Omental fat pad (tissue), 4 donors: Measurements from ENCODE around the gene LY6G6C. TPM values are rescaled to one million over a fixed set of nuclear protein-coding genes. Genes with fewer than 3 reads are reported as not detected.
A peak's percentile ranks its signal among the peaks of the same experiment; 100 is the strongest.

Experiments used
- ATAC-seq: fragments of 150-250 bp; one replicate; pipeline ENCODE4 v1.9.1; 2016; ENCODE audit warnings: mild to moderate bottlenecking, moderate library complexity; ENCODE audit not compliant: low FRiP score
- DNase-seq: peaks from one replicate; pipeline ENCODE4 v3.0.0-alpha.2; 2019; ENCODE audit warnings: low spot score
- CTCF ChIP-seq, 3 donors: fragments of 450-650 bp; IDR thresholded peaks; one replicate each; pipeline ENCODE4 v1.5.1; 2016 to 2017; ENCODE audit warnings: antibody characterized with exemption in 3 of 3, mild to moderate bottlenecking in 3 of 3, moderate library complexity in 2 of 3
- total RNA-seq, 4 donors: library from RNA; depleted of rRNA; stranded (reverse); fragments of >200 nt; gene quantifications; one replicate each; pipeline ENCODE4 v1.1.0, GENCODE V29; 2016

The LY6G6C gene
- total RNA-seq, 4 donors from 2014 or later = 0.74 TPM; not detected in 3

GRCh38 chr6:31725502-31726350 is 4.2 kb upstream of the LY6G6C start:
- peak; percentile 47 for ATAC-seq
- DNase-seq = no peak
- no peak for TF ChIP-seq CTCF (IDR thresholded peaks at IDR 0.05)

- no peak for ATAC-seq
- DNase-seq = no peak
Observed at GRCh38 chr6:31723980-31724691, 2.6 kb upstream of the LY6G6C start.

GRCh38 chr6:31723245-31723979 is 1.9 kb upstream of the LY6G6C start, which contains the start of gene MPIG6B:
Gene MPIG6B (plus strand): TSS chr6:31723373. CDS start chr6:31723384, 11 bp downstream.
- ATAC-seq (no peak), DNase-seq (no peak)
- TF ChIP-seq CTCF (IDR thresholded peaks at IDR 0.05) = no peak

More at GRCh38 chr6:31723980-31724691, 2.6 kb upstream of the LY6G6C start:
- no peak for TF ChIP-seq CTCF (IDR thresholded peaks at IDR 0.05)

- ATAC-seq (no peak), DNase-seq (no peak)
- TF ChIP-seq CTCF (IDR thresholded peaks at IDR 0.05) = no peak
Observed at GRCh38 chr6:31722173-31722572, 627 bp upstream of the LY6G6C start.

GRCh38 chr6:31720196-31720770 is 1.3 kb downstream of the LY6G6C start:
- DNase-seq (no peak), ATAC-seq (no peak)
- no peak for TF ChIP-seq CTCF (IDR thresholded peaks at IDR 0.05)

- no peak for TF ChIP-seq CTCF (IDR thresholded peaks at IDR 0.05)
- no peak for ATAC-seq
- DNase-seq = no peak
Observed at GRCh38 chr6:31719001-31719400, 2.5 kb downstream of the LY6G6C start.
